Vagina (tissue), 2 donors: ENCODE results near the gene TSACC.

ENCODE experiments used
- CTCF ChIP-seq, 3 experiments: fragments of 450-650 bp in 2 of 3; fragments of 200-600 bp in 1 of 3; sonication (generic) in 1 of 3; IDR thresholded peaks; one replicate each; pipeline ENCODE4 v1.5.1; 2017 to 2019; ENCODE audit warnings: antibody characterized with exemption in 3 of 3, mild to moderate bottlenecking in 2 of 3, moderate library complexity in 2 of 3
- POLR2AphosphoS5 ChIP-seq, 2 donors: sonication (generic); formaldehyde crosslinking; IDR thresholded peaks; one replicate each; pipeline ENCODE4 v1.9.0; 2017; ENCODE audit warnings: antibody characterized with exemption in 2 of 2, mild to moderate bottlenecking in 2 of 2, low read depth in 1 of 2; ENCODE audit not compliant: insufficient read depth in 1 of 2

GRCh38 chr1:156337888-156338179 lies 492 bp upstream of the TSACC start:
- TF ChIP-seq POLR2AphosphoS5 (IDR thresholded peaks at IDR 0.05; ENCODE audit: insufficient read depth in 1 of 2, low read depth in 1 of 2) (no peak), CTCF (IDR thresholded peaks at IDR 0.05) (no peak)
